GM23338 (cell line): ENCODE data around the gene AP2A1. TPM values are rescaled to one million over a fixed set of nuclear protein-coding genes. Genes with fewer than 3 reads are reported as not detected.

ENCODE experiments used
- ATAC-seq: fragments of 200-7000 bp; cut with Tn5 transposase; 3 replicates; pipeline ENCODE4 v1.9.1; 2020
- DNase-seq: peaks from one replicate; pipeline ENCODE4 v3.0.0-alpha.2; 2015; ENCODE audit warnings: low spot score
- H2AFZ ChIP-seq: fragments of 200-600 bp; sonication (generic); 2 replicates; pipeline ENCODE4 v1.8.0; 2016; ENCODE audit warnings: antibody characterized with exemption, mild to moderate bottlenecking, moderate library complexity
- H3F3A ChIP-seq: fragments of 200-600 bp; sonication (generic); replicated peaks from 2 replicates; pipeline ENCODE4 v1.8.0; 2017; ENCODE audit warnings: antibody characterized with exemption, mixed run types, low read depth
- H3K27ac ChIP-seq: fragments of 200-600 bp; sonication (generic); 2 replicates; pipeline ENCODE4 v1.6.1; 2016; ENCODE audit warnings: low read depth
- H3K27me3 ChIP-seq: fragments of 200-600 bp; sonication (generic); 2 replicates; pipeline ENCODE4 v1.8.0; 2016; ENCODE audit warnings: mild to moderate bottlenecking, mixed run types, moderate library complexity; ENCODE audit not compliant: insufficient read depth
- H3K36me3 ChIP-seq: fragments of 200-600 bp; sonication (generic); 2 replicates; pipeline ENCODE4 v1.8.0; 2016; ENCODE audit warnings: mild to moderate bottlenecking; ENCODE audit not compliant: insufficient read depth
- H3K4me1 ChIP-seq: fragments of 200-600 bp; sonication (generic); 2 replicates; pipeline ENCODE4 v1.8.0; 2016; ENCODE audit warnings: mild to moderate bottlenecking, moderate library complexity; ENCODE audit not compliant: insufficient read depth
- H3K4me2 ChIP-seq: fragments of 200-600 bp; sonication (generic); 2 replicates; pipeline ENCODE4 v1.7.1; 2017; ENCODE audit warnings: mixed run types
- H3K4me3 ChIP-seq: fragments of 200-600 bp; sonication (generic); 2 replicates; pipeline ENCODE4 v1.6.1; 2016; ENCODE audit warnings: mixed run types
- H3K79me2 ChIP-seq: fragments of 200-600 bp; sonication (generic); replicated peaks from 2 replicates; pipeline ENCODE4 v1.8.0; 2017; ENCODE audit warnings: mild to moderate bottlenecking; ENCODE audit not compliant: insufficient read depth
- H3K9me2 ChIP-seq: fragments of 200-600 bp; sonication (generic); 2 replicates; pipeline ENCODE4 v1.8.0; 2017; ENCODE audit not compliant: insufficient read depth
- H4K20me1 ChIP-seq: fragments of 200-600 bp; sonication (generic); replicated peaks from 2 replicates; pipeline ENCODE4 v1.8.0; 2017; ENCODE audit warnings: mild to moderate bottlenecking; ENCODE audit not compliant: insufficient read depth
- H3K27ac Mint-ChIP-seq: 2 replicates; pipeline ENCODE4 v1.8.0; 2020; ENCODE audit warnings: inconsistent platforms, mild to moderate bottlenecking, moderate library complexity, mixed read lengths
- H3K27me3 Mint-ChIP-seq: 3 replicates; pipeline ENCODE4 v1.8.0; 2022; ENCODE audit warnings: low read depth, mild to moderate bottlenecking, moderate library complexity, mixed read lengths, inconsistent platforms; ENCODE audit not compliant: insufficient read depth, poor library complexity
- H3K36me3 Mint-ChIP-seq: 3 replicates; pipeline ENCODE4 v1.8.0; 2021; ENCODE audit warnings: low read depth, mild to moderate bottlenecking, inconsistent platforms, moderate library complexity, mixed read lengths
- H3K4me1 Mint-ChIP-seq: 3 replicates; pipeline ENCODE4 v1.8.0; 2020; ENCODE audit warnings: mild to moderate bottlenecking, inconsistent platforms, mixed read lengths
- H3K4me3 Mint-ChIP-seq: 3 replicates; pipeline ENCODE4 v1.8.0; 2021; ENCODE audit warnings: moderate library complexity, mild to moderate bottlenecking, inconsistent platforms, mixed read lengths
- H3K9me3 Mint-ChIP-seq: 3 replicates; pipeline ENCODE4 v1.8.0; 2020; ENCODE audit warnings: moderate library complexity, mild to moderate bottlenecking, inconsistent platforms, mixed read lengths
- CREB1 ChIP-seq: fragments of 250-450 bp; sonication (Bioruptor Pico); IDR thresholded peaks from 2 replicates; pipeline ENCODE4 v1.5.0; 2020; ENCODE audit warnings: low read depth, mild to moderate bottlenecking, moderate library complexity
- CTCF ChIP-seq, 2 experiments: fragments of 200-600 bp in 1 of 2; sonication (generic) in 1 of 2; conservative IDR thresholded peaks; 2 replicates each; pipeline versions ENCODE4 v1.5.1 to v1.6.1; 2016 to 2017; ENCODE audit warnings: antibody characterized with exemption in 2 of 2, low read depth in 2 of 2, mild to moderate bottlenecking in 2 of 2, moderate library complexity in 1 of 2
- EZH2 ChIP-seq: fragments of 200-600 bp; sonication (generic); IDR thresholded peaks from one replicate; pipeline ENCODE4 v1.8.0; 2017; ENCODE audit warnings: antibody characterized with exemption, mild to moderate bottlenecking, low read depth; ENCODE audit not compliant: unreplicated experiment
- NANOG ChIP-seq: IDR thresholded peaks from 2 replicates; pipeline ENCODE4 v1.6.1; 2016; ENCODE audit warnings: antibody characterized with exemption, borderline replicate concordance
- POLR2AphosphoS5 ChIP-seq: IDR thresholded peaks from 2 replicates; pipeline ENCODE4 v1.6.1; 2016; ENCODE audit warnings: antibody characterized with exemption, low read depth
- STAT1 ChIP-seq: IDR thresholded peaks from one replicate; pipeline ENCODE4 v1.6.1; 2016; ENCODE audit warnings: antibody characterized with exemption; ENCODE audit not compliant: unreplicated experiment
- ZNF462 ChIP-seq: fragments of 250-450 bp; sonication (Bioruptor Pico); IDR thresholded peaks from 2 replicates; pipeline ENCODE4 v1.5.0; 2020; ENCODE audit warnings: mild to moderate bottlenecking, moderate library complexity
- polyA plus RNA-seq: library from polyadenylated mRNA; unstranded; fragments of >200 nt; fragmentation: Nextera tagmentation; extraction: Ambion mirVana; gene quantifications from 2 replicates; pipeline ENCODE4 v1.2.1, GENCODE V29; 2016
- total RNA-seq: library from RNA; depleted of rRNA; stranded (reverse); fragments of >200 nt; shearing (Covaris generic); gene quantifications from 2 replicates; pipeline ENCODE4 v1.2.3, GENCODE V29; 2014

The AP2A1 gene
- total and polyA plus RNA-seq, 2 experiments from 2014 or later: 34.1 to 129 TPM

GRCh38 chr19:49718511-49718910, 48.3 kb upstream of the AP2A1 start (continued):
- TF ChIP-seq ZNF462 (CRISPR knock-in tag): no peak
- no peak for TF ChIP-seq EZH2
- TF ChIP-seq CREB1 (CRISPR knock-in tag): no peak
- TF ChIP-seq STAT1: no peak
- TF ChIP-seq NANOG: no peak
- no peak for TF ChIP-seq POLR2AphosphoS5

DNA sequence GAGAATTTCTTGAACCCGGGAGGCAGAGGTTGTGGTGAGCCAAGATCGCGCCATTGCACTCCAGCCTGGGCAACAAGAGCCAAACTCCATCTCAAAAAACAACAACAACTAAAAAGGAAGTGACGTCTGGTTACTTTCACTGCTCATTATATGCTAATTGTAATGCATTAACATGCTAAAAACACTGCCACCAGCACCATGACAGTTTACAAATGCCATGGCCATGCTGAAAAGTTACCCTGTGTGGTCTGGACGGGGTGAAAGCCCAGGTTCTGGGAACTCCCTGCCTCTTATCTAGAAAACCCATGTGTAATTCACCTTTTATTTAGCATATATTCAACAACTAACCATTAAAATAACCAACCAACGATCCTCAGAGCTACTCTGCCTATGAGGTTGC, 47.8 kb upstream of the AP2A1 start:
- Histone ChIP-seq H3K4me2 (0 out of 2 replicates have a peak overlapping the region, but pooled peaks have one; percentile 2), H3F3A (0 out of 2 replicates have a peak, but pooled peaks cover 6% of the 10 kb centered on the region), H2AFZ (peak overlapping the region; percentile 70), H3K79me2 (no peaks in the 10 kb centered on the region), H3K36me3 (no peaks in the 10 kb centered on the region), H3K27ac (peak overlapping the region; percentile 18; the same call in 1 of the 2 replicates), H4K20me1 (no peaks in the 10 kb centered on the region), H3K27me3 (no peaks in the 10 kb centered on the region), H3K4me3 (no peak overlapping the region), H3K9me2 (no peaks in the 10 kb centered on the region), H3K4me1 (no peaks in the 10 kb centered on the region; the same call in 1 of the 2 replicates)
- H3K27me3 Mint-ChIP-seq: peaks cover 22% of the 10 kb centered on the region
- no peak for ATAC-seq
- no peak overlapping the region for H3K4me3 Mint-ChIP-seq
- H3K27ac Mint-ChIP-seq: no peak overlapping the region
- peaks cover 6% of the 10 kb centered on the region for H3K36me3 Mint-ChIP-seq
- peaks cover 12% of the 10 kb centered on the region for H3K4me1 Mint-ChIP-seq
- DNase-seq: no peak
- H3K9me3 Mint-ChIP-seq: peaks cover 2% of the 10 kb centered on the region; the same call in 1 of the 3 replicates
- TF ChIP-seq CTCF (conservative IDR thresholded peaks at IDR 0.05; ENCODE audit: low read depth in 2 of 2) (no peak), CREB1 (CRISPR knock-in tag) (no peak), ZNF462 (CRISPR knock-in tag) (no peak)
